ENCODE results near the gene RBM4B. TPM values are rescaled to one million over a fixed set of nuclear protein-coding genes. Genes with fewer than 3 reads are reported as not detected.
A peak's percentile ranks its signal among the peaks of the same experiment; 100 is the strongest.

RBM4B gene
- total RNA-seq, 2 donors from 2014 or later: 8.9 to 9.2 TPM

GRCh38 chr11:66626382-66626781 lies 51.3 kb downstream of the RBM4B start:
- DNase-seq (ENCODE audit: low spot score) (no peak), ATAC-seq (ENCODE audit: insufficient number of reproducible peaks, low FRiP score, low read depth) (no peak)
- no peaks in the 10 kb centered on the region for H3K9me3 ChIP-seq
- H3K27ac ChIP-seq: no peak overlapping the region
- no peak for TF ChIP-seq CTCF (IDR thresholded peaks at IDR 0.05)
- peaks cover 56% of the 10 kb centered on the region for H3K36me3 ChIP-seq
- H3K27me3 ChIP-seq (replicated peaks; ENCODE audit: insufficient read depth): no peaks in the 10 kb centered on the region
- peaks cover 20 to 52% of the 10 kb centered on the region in 2 donors for H3K4me1 ChIP-seq (ENCODE audit: control insufficient read depth in 1 of 2, low read depth in 2 of 2)
- no peak overlapping the region for H3K4me3 ChIP-seq

- no peak overlapping the region for H3K4me3 ChIP-seq
- no peaks in the 10 kb centered on the region for H3K27me3 ChIP-seq (replicated peaks; ENCODE audit: insufficient read depth)
- peaks cover 56% of the 10 kb centered on the region for H3K36me3 ChIP-seq
- DNase-seq (ENCODE audit: low spot score): no peak
- TF ChIP-seq CTCF (IDR thresholded peaks at IDR 0.05): no peak
- peaks cover 26 to 57% of the 10 kb centered on the region in 2 donors for H3K4me1 ChIP-seq (ENCODE audit: control insufficient read depth in 1 of 2, low read depth in 2 of 2)
- H3K27ac ChIP-seq: no peak overlapping the region
- no peak for ATAC-seq (ENCODE audit: insufficient number of reproducible peaks, low FRiP score, low read depth)
- H3K9me3 ChIP-seq: no peaks in the 10 kb centered on the region
Observed at GRCh38 chr11:66625752-66626149, 51.9 kb downstream of the RBM4B start.

- Histone ChIP-seq H3K27ac (no peak overlapping the region), H3K4me3 (no peak overlapping the region), H3K27me3 (replicated peaks; ENCODE audit: insufficient read depth) (no peaks in the 10 kb centered on the region), H3K36me3 (peaks cover 56% of the 10 kb centered on the region), H3K9me3 (no peaks in the 10 kb centered on the region), H3K4me1 (ENCODE audit: control insufficient read depth in 1 of 2, low read depth in 2 of 2) (peaks cover 29 to 62% of the 10 kb centered on the region in 2 donors)
- no peak for ATAC-seq (ENCODE audit: insufficient number of reproducible peaks, low FRiP score, low read depth)
- no peak for DNase-seq (ENCODE audit: low spot score)
- no peak for TF ChIP-seq CTCF (IDR thresholded peaks at IDR 0.05)
Observed at GRCh38 chr11:66625041-66625751, 52.5 kb downstream of the RBM4B start.

GRCh38 chr11:66624450-66624849 lies 53.2 kb downstream of the RBM4B start:
- peaks cover 53% of the 10 kb centered on the region for H3K36me3 ChIP-seq
- H3K4me3 ChIP-seq: no peak overlapping the region
- no peak for DNase-seq (ENCODE audit: low spot score)
- H3K9me3 ChIP-seq: no peaks in the 10 kb centered on the region
- no peak overlapping the region for H3K27ac ChIP-seq
- H3K4me1 ChIP-seq (ENCODE audit: control insufficient read depth in 1 of 2, low read depth in 2 of 2): peaks cover 33 to 63% of the 10 kb centered on the region in 2 donors
- no peaks in the 10 kb centered on the region for H3K27me3 ChIP-seq (replicated peaks; ENCODE audit: insufficient read depth)
- no peak for ATAC-seq (ENCODE audit: insufficient number of reproducible peaks, low FRiP score, low read depth)
- TF ChIP-seq CTCF (IDR thresholded peaks at IDR 0.05): no peak

- Histone ChIP-seq H3K27me3 (replicated peaks; ENCODE audit: insufficient read depth) (no peaks in the 10 kb centered on the region), H3K4me1 (ENCODE audit: control insufficient read depth in 1 of 2, low read depth in 2 of 2) (peaks cover 39 to 67% of the 10 kb centered on the region in 2 donors), H3K9me3 (no peaks in the 10 kb centered on the region), H3K36me3 (peaks cover 5% of the 10 kb centered on the region), H3K27ac (peak overlapping the region; percentile 92 to 96), H3K4me3 (peak overlapping the region; percentile 91)
- DNase-seq (ENCODE audit: low spot score): no peak
- no peak for ATAC-seq (ENCODE audit: insufficient number of reproducible peaks, low FRiP score, low read depth)
- no peak for TF ChIP-seq CTCF (IDR thresholded peaks at IDR 0.05)
Observed at GRCh38 chr11:66619080-66619554, 58.6 kb downstream of the RBM4B start.
